Measurements from ENCODE around the gene CD7. TPM values are rescaled to one million over a fixed set of nuclear protein-coding genes. Genes with fewer than 3 reads are reported as not detected.
A peak's percentile ranks its signal among the peaks of the same experiment; 100 is the strongest.

CD7 gene
- total RNA-seq, 2 experiments from 2014 or later, result 289 to 292 TPM

- H3K4me3 Mint-ChIP-seq, result peak overlapping the region; percentile 88
- ChIA-PET POLR2A (interaction anchor here (1.0 to 11.2 kb wide), 2 partner anchors 12 to 20 kb away, joined by 4 to 227 read pairs; partner anchors contain the start of gene SECTM1), CTCF (interaction anchor here (0.7 to 1.0 kb wide), 2 partner anchors 8 to 12 kb away, joined by 3 read pairs; no protein-coding TSS in a partner anchor)
- peak overlapping the region; percentile 61 for H3K27ac Mint-ChIP-seq
- DNase-seq, result no peak
- ATAC-seq, result no peak
- intact Hi-C loops (cut with micrococcal nuclease), result no loop called here
- no peak for TF ChIP-seq CTCF (IDR thresholded peaks at IDR 0.05)
- no peaks in the 10 kb centered on the region for H3K27me3 Mint-ChIP-seq
- peaks cover 31% of the 10 kb centered on the region for H3K36me3 Mint-ChIP-seq (ENCODE audit: low read depth)
- peaks cover 7% of the 10 kb centered on the region for H3K4me1 Mint-ChIP-seq (ENCODE audit: low read depth)
- H3K9me3 Mint-ChIP-seq, result no peaks in the 10 kb centered on the region
Measured at GRCh38 chr17:82313195-82314011, 4.0 kb downstream of the CD7 start.

- peaks cover 31% of the 10 kb centered on the region for H3K36me3 Mint-ChIP-seq (ENCODE audit: low read depth)
- no peak overlapping the region for H3K4me3 Mint-ChIP-seq
- ATAC-seq (no peak), DNase-seq (no peak)
- H3K9me3 Mint-ChIP-seq, result no peaks in the 10 kb centered on the region
- POLR2A ChIA-PET, result interaction anchor here (0.8 to 11.2 kb wide), 3 partner anchors 11 to 20 kb away, joined by 3 to 227 read pairs (median 4); no protein-coding TSS in a partner anchor
- intact Hi-C loops (cut with micrococcal nuclease), result no loop called here
- no peak for TF ChIP-seq CTCF (IDR thresholded peaks at IDR 0.05)
- no peaks in the 10 kb centered on the region for H3K27me3 Mint-ChIP-seq
- no peak overlapping the region for H3K27ac Mint-ChIP-seq
- CTCF ChIA-PET, result interaction anchor here (1.0 kb wide), 1 partner anchor 9 kb away, joined by 3 read pairs; no protein-coding TSS in a partner anchor
- H3K4me1 Mint-ChIP-seq (ENCODE audit: low read depth), result peaks cover 11% of the 10 kb centered on the region
Measured at GRCh38 chr17:82311971-82312370, 5.4 kb downstream of the CD7 start.

GRCh38 chr17:82310877-82311276 lies 6.5 kb downstream of the CD7 start:
- intact Hi-C loops (cut with micrococcal nuclease), result no loop called here
- DNase-seq, result no peak
- ATAC-seq, result no peak
- no peak overlapping the region for H3K4me3 Mint-ChIP-seq
- no peaks in the 10 kb centered on the region for H3K27me3 Mint-ChIP-seq
- H3K9me3 Mint-ChIP-seq, result no peaks in the 10 kb centered on the region
- H3K36me3 Mint-ChIP-seq (ENCODE audit: low read depth), result peaks cover 21% of the 10 kb centered on the region
- TF ChIP-seq CTCF (IDR thresholded peaks at IDR 0.05), result no peak
- peak overlapping the region; percentile 3 for H3K27ac Mint-ChIP-seq
- ChIA-PET CTCF (interaction anchor here (1.2 kb wide), 1 partner anchor 10 kb away, joined by 3 read pairs; no protein-coding TSS in a partner anchor), POLR2A (interaction anchor here (2.0 to 11.2 kb wide), 2 partner anchors 10 to 19 kb away, joined by 4 to 227 read pairs; no protein-coding TSS in a partner anchor)
- H3K4me1 Mint-ChIP-seq (ENCODE audit: low read depth), result peaks cover 22% of the 10 kb centered on the region

GRCh38 chr17:82309656-82310570 lies 7.5 kb downstream of the CD7 start:
- Mint-ChIP-seq H3K4me3 (no peak overlapping the region), H3K27me3 (no peaks in the 10 kb centered on the region), H3K9me3 (no peaks in the 10 kb centered on the region), H3K27ac (no peak overlapping the region), H3K36me3 (ENCODE audit: low read depth) (peaks cover 11% of the 10 kb centered on the region), H3K4me1 (ENCODE audit: low read depth) (peaks cover 32% of the 10 kb centered on the region)
- no peak for TF ChIP-seq CTCF (IDR thresholded peaks at IDR 0.05)
- no peak for ATAC-seq
- CTCF ChIA-PET, result interaction anchor here (0.6 kb wide), 1 partner anchor 29 kb away, joined by 3 read pairs; no protein-coding TSS in a partner anchor
- intact Hi-C loops (cut with micrococcal nuclease), result no loop called here
- DNase-seq, result no peak
- POLR2A ChIA-PET, result interaction anchor here (0.9 to 11.2 kb wide), 4 partner anchors 7 to 18 kb away, joined by 3 to 227 read pairs (median 6); partner anchors contain the start of gene CD7
